ENCODE results near the gene DCTPP1. TPM values are rescaled to one million over a fixed set of nuclear protein-coding genes. Genes with fewer than 3 reads are reported as not detected.
"Not testable (repeated sequence)": the region's sequence is repeated elsewhere in the genome, so short reads cannot be mapped to it uniquely, and the experiment has no call there.

The DCTPP1 gene
- total and polyA plus RNA-seq, 4 donors = 13.2 to 50.9 (median 27.0) TPM

GRCh38 chr16:30470170-30470512 is 40.3 kb upstream of the DCTPP1 start:
- TF ChIP-seq CTCF (IDR thresholded peaks at IDR 0.05; ENCODE audit: control extremely low read depth, extremely low read depth) = no peak

DNA sequence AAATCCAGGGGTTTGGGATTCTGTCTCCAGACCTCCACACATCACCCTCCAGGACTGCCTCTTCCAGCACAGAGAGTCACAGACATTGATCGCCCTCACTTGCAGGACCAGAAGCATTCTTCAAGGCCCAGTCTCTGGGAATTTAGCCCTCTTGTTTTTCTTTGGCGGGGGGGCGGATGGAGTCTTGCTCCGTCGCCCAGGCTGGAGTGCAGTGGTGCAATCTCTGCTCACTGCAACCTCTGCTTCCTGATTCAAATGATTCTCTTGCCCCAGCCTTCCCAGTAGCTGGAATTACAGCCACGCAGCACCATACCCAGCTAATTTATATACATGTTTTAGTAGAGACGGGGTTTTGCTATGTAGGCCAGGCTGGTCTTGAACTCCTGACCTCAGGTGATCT is 34.2 kb upstream of the DCTPP1 start:
- Histone ChIP-seq H3K9ac (ENCODE audit: insufficient read depth in 1 of 2, low read length in 2 of 2) (no peak overlapping the region), H3K27me3 (ENCODE audit: control insufficient read depth in 3 of 3, insufficient read depth in 3 of 3, low read length in 2 of 3) (no peaks in the 10 kb centered on the region), H3K36me3 (ENCODE audit: control insufficient read depth in 4 of 4, insufficient read depth in 4 of 4, low read length in 4 of 4) (no peaks in the 10 kb centered on the region), H3K9me3 (ENCODE audit: control insufficient read depth in 4 of 4, insufficient read depth in 3 of 4, low read length in 3 of 4) (no peaks in the 10 kb centered on the region), H3K27ac (ENCODE audit: low read depth in 1 of 2, low read length in 1 of 2) (no peak overlapping the region), H3K4me3 (no peak overlapping the region), H3K4me1 (ENCODE audit: control insufficient read depth in 5 of 5, insufficient read depth in 5 of 5, low read length in 5 of 5) (no peaks in the 10 kb centered on the region)
- WGBS, 2 donors = 73 to 84% methylated on average over 7 of the region's 7 CpGs
- DNase-seq (no peak), ATAC-seq (ENCODE audit: insufficient read depth, low FRiP score) (no peak)
- no peak for TF ChIP-seq CTCF (IDR thresholded peaks at IDR 0.05; ENCODE audit: control extremely low read depth, extremely low read depth)

More at GRCh38 chr16:30470170-30470512, 40.3 kb upstream of the DCTPP1 start:
- no peak overlapping the region for H3K9ac ChIP-seq (ENCODE audit: insufficient read depth in 1 of 2, low read length in 2 of 2)
- no peaks in the 10 kb centered on the region for H3K9me3 ChIP-seq (ENCODE audit: control insufficient read depth in 4 of 4, insufficient read depth in 3 of 4, low read length in 3 of 4)
- H3K27me3 ChIP-seq (ENCODE audit: control insufficient read depth in 3 of 3, insufficient read depth in 3 of 3, low read length in 2 of 3) = peaks cover 0 to 27% (median 6%) of the 10 kb centered on the region in 3 donors
- ATAC-seq (ENCODE audit: insufficient read depth, low FRiP score) (no peak), DNase-seq (no peak)
- 78 to 91% methylated on average over 3 of the region's 3 CpGs for WGBS, 2 donors
- no peak overlapping the region for H3K27ac ChIP-seq (ENCODE audit: low read depth in 1 of 2, low read length in 1 of 2)
- no peak overlapping the region for H3K4me3 ChIP-seq
- no peaks in the 10 kb centered on the region for H3K4me1 ChIP-seq (ENCODE audit: control insufficient read depth in 5 of 5, insufficient read depth in 5 of 5, low read length in 5 of 5)
- peaks cover 0 to 2% (median 0%) of the 10 kb centered on the region in 4 donors for H3K36me3 ChIP-seq (ENCODE audit: control insufficient read depth in 4 of 4, insufficient read depth in 4 of 4, low read length in 4 of 4)

GRCh38 chr16:30461426-30461825 is 31.6 kb upstream of the DCTPP1 start:
- H3K27me3 ChIP-seq (ENCODE audit: control insufficient read depth in 3 of 3, insufficient read depth in 3 of 3, low read length in 2 of 3) = not testable (repeated sequence)
- 55 to 69% methylated on average over 5 of the region's 5 CpGs for WGBS, 2 donors

GRCh38 chr16:30459456-30459855 is 29.6 kb upstream of the DCTPP1 start:
- no peaks in the 10 kb centered on the region for H3K4me1 ChIP-seq (ENCODE audit: control insufficient read depth in 5 of 5, insufficient read depth in 5 of 5, low read length in 5 of 5)
- no peaks in the 10 kb centered on the region for H3K9me3 ChIP-seq (ENCODE audit: control insufficient read depth in 4 of 4, insufficient read depth in 3 of 4, low read length in 3 of 4)
- H3K36me3 ChIP-seq (ENCODE audit: control insufficient read depth in 4 of 4, insufficient read depth in 4 of 4, low read length in 4 of 4) = no peaks in the 10 kb centered on the region
- TF ChIP-seq CTCF (IDR thresholded peaks at IDR 0.05; ENCODE audit: control extremely low read depth, extremely low read depth) = no peak
- H3K27ac ChIP-seq (ENCODE audit: low read depth in 1 of 2, low read length in 1 of 2) = no peak overlapping the region
- no peak overlapping the region for H3K4me3 ChIP-seq
- 81 to 86% methylated on average over 11 of the region's 11 CpGs for WGBS, 2 donors
- DNase-seq (no peak), ATAC-seq (ENCODE audit: insufficient read depth, low FRiP score) (no peak)
- H3K27me3 ChIP-seq (ENCODE audit: control insufficient read depth in 3 of 3, insufficient read depth in 3 of 3, low read length in 2 of 3) = no peaks in the 10 kb centered on the region
- H3K9ac ChIP-seq (ENCODE audit: insufficient read depth in 1 of 2, low read length in 2 of 2) = no peak overlapping the region

More at GRCh38 chr16:30461426-30461825, 31.6 kb upstream of the DCTPP1 start:
- DNase-seq; H3K27ac ChIP-seq (ENCODE audit: low read depth in 1 of 2, low read length in 1 of 2); H3K4me3 ChIP-seq; H3K36me3 ChIP-seq (ENCODE audit: control insufficient read depth in 4 of 4, insufficient read depth in 4 of 4, low read length in 4 of 4); ATAC-seq (ENCODE audit: insufficient read depth, low FRiP score); H3K9me3 ChIP-seq (ENCODE audit: control insufficient read depth in 4 of 4, insufficient read depth in 3 of 4, low read length in 3 of 4); H3K9ac ChIP-seq (ENCODE audit: insufficient read depth in 1 of 2, low read length in 2 of 2); H3K4me1 ChIP-seq (ENCODE audit: control insufficient read depth in 5 of 5, insufficient read depth in 5 of 5, low read length in 5 of 5): not testable (repeated sequence)
